SK-N-SH (cell line): ENCODE results near the gene ALOXE3. TPM values are rescaled to one million over a fixed set of nuclear protein-coding genes. Genes with fewer than 3 reads are reported as not detected.
A peak's percentile ranks its signal among the peaks of the same experiment; 100 is the strongest.

ENCODE experiments used
- CTCF ChIA-PET: fragments of 300-600, 350-600 bp; formaldehyde crosslinking; extraction: SDS; loops from one replicate; lab custom pipeline; 2021; lab: Yijun Ruan, JAX
- POLR2A ChIA-PET: fragments of 350-600 bp; sonication (Branson Sonifier 250); formaldehyde crosslinking; extraction: SDS; loops from one replicate; lab custom pipeline; 2020; ENCODE audit warnings: antibody characterized with exemption, inconsistent platforms; lab: Yijun Ruan, JAX
- DNase-seq: peaks from one replicate; pipeline ENCODE4 v3.0.0; 2012
- H2AFZ ChIP-seq: fragments of 200-600 bp; sonication (generic); 2 replicates; pipeline ENCODE4 v1.8.1; 2016; ENCODE audit warnings: antibody characterized with exemption, mild to moderate bottlenecking, low read depth
- H3F3A ChIP-seq: fragments of 200-600 bp; sonication (generic); replicated peaks from 2 replicates; pipeline ENCODE3; 2016; ENCODE audit warnings: antibody characterized with exemption, mild to moderate bottlenecking; ENCODE audit not compliant: insufficient read depth
- H3K27ac ChIP-seq, 2 experiments: fragments of 200-500 bp in 1 of 2; fragments of 200-600 bp in 1 of 2; sonication (Bioruptor generic) in 1 of 2; sonication (generic), shearing (Covaris generic) in 1 of 2; 2 replicates each; pipeline versions ENCODE4 v1.5.1 to v1.6.1; 2014 to 2016; ENCODE audit warnings: low read depth in 2 of 2, inconsistent platforms in 1 of 2, low read length in 1 of 2, mild to moderate bottlenecking in 1 of 2, mixed read lengths in 1 of 2
- H3K27me3 ChIP-seq: fragments of 200-600 bp; sonication (generic), shearing (Covaris generic); 2 replicates; pipeline ENCODE4 v1.6.1; 2016; ENCODE audit warnings: mixed run types; ENCODE audit not compliant: insufficient read depth
- H3K36me3 ChIP-seq, 2 experiments: fragments of 200-500 bp in 1 of 2; fragments of 200-600 bp in 1 of 2; sonication (Bioruptor generic) in 1 of 2; sonication (generic) in 1 of 2; replicated peaks in 1 of 2; 2 replicates each; pipeline versions ENCODE3 to v1.5.1; 2014 to 2016; ENCODE audit warnings: low read length in 1 of 2, mild to moderate bottlenecking in 1 of 2; ENCODE audit not compliant: insufficient read depth in 2 of 2, control insufficient read depth in 1 of 2
- H3K4me1 ChIP-seq, 2 experiments: fragments of 200-500 bp in 1 of 2; fragments of 200-600 bp in 1 of 2; sonication (Bioruptor generic) in 1 of 2; sonication (generic), shearing (Covaris generic) in 1 of 2; 2 replicates each; pipeline versions ENCODE4 v1.5.1 to v1.6.1; 2014 to 2016; ENCODE audit warnings: low read depth in 1 of 2, low read length in 1 of 2, mixed run types in 1 of 2; ENCODE audit not compliant: insufficient read depth in 2 of 2, control insufficient read depth in 1 of 2
- H3K4me2 ChIP-seq: fragments of 200-600 bp; sonication (generic), shearing (Covaris generic); 2 replicates; pipeline ENCODE4 v1.6.1; 2017; ENCODE audit warnings: mixed run types
- H3K4me3 ChIP-seq, 2 experiments: fragments of 200-500 bp in 1 of 2; fragments of 200-600 bp in 1 of 2; sonication (Bioruptor generic) in 1 of 2; sonication (generic), shearing (Covaris generic) in 1 of 2; 2 replicates each; pipeline versions ENCODE4 v1.5.1 to v1.8.1; 2014 to 2016; ENCODE audit warnings: low read depth in 2 of 2, inconsistent platforms in 1 of 2, low read length in 1 of 2, mild to moderate bottlenecking in 1 of 2, mixed read lengths in 1 of 2, moderate library complexity in 1 of 2
- H3K79me2 ChIP-seq: fragments of 200-600 bp; sonication (generic); 2 replicates; pipeline ENCODE4 v1.8.1; 2017; ENCODE audit warnings: mild to moderate bottlenecking; ENCODE audit not compliant: insufficient read depth
- H3K9ac ChIP-seq: fragments of 200-600 bp; sonication (generic); 2 replicates; pipeline ENCODE4 v1.6.1; 2017; ENCODE audit warnings: mixed run types
- H3K9me2 ChIP-seq: fragments of 200-600 bp; sonication (generic); 2 replicates; pipeline ENCODE4 v1.6.1; 2017; ENCODE audit warnings: mixed run types
- H3K9me3 ChIP-seq: fragments of 200-600 bp; sonication (generic); 2 replicates; pipeline ENCODE4 v1.6.1; 2017; ENCODE audit warnings: mixed run types, mild to moderate bottlenecking, moderate library complexity
- H4K20me1 ChIP-seq: fragments of 200-600 bp; sonication (generic); 2 replicates; pipeline ENCODE4 v1.6.1; 2017; ENCODE audit warnings: mild to moderate bottlenecking, mixed run types; ENCODE audit not compliant: insufficient read depth
- CHD2 ChIP-seq: fragments of 150-350 bp; IDR thresholded peaks from 2 replicates; pipeline ENCODE4 v1.6.1; 2018; ENCODE audit warnings: low read length; ENCODE audit not compliant: partially characterized antibody
- JUND ChIP-seq: IDR thresholded peaks from 2 replicates; pipeline ENCODE4 v1.4.0; 2012
- NFIC ChIP-seq: IDR thresholded peaks from 2 replicates; pipeline ENCODE4 v1.4.0; 2012; ENCODE audit warnings: borderline replicate concordance
- POLR2AphosphoS5 ChIP-seq: IDR thresholded peaks from 2 replicates; pipeline ENCODE4 v1.6.1; 2012; ENCODE audit warnings: low read depth, low read length
- RFX5 ChIP-seq: IDR thresholded peaks from 2 replicates; pipeline ENCODE4 v1.6.1; 2012; ENCODE audit warnings: mild to moderate bottlenecking, improper control_type of control experiment, low read length
- SIN3A ChIP-seq: IDR thresholded peaks from 2 replicates; pipeline ENCODE4 v1.6.1; 2012; ENCODE audit warnings: low read depth, mild to moderate bottlenecking, low read length, moderate library complexity, borderline replicate concordance
- SMC3 ChIP-seq: IDR thresholded peaks from 2 replicates; pipeline ENCODE4 v1.6.1; 2012; ENCODE audit warnings: low read depth, low read length, improper control_type of control experiment
- TAF1 ChIP-seq: IDR thresholded peaks from 2 replicates; pipeline ENCODE4 v1.6.1; 2012; ENCODE audit warnings: low read depth, mild to moderate bottlenecking, low read length, moderate library complexity, borderline replicate concordance
- TCF12 ChIP-seq: IDR thresholded peaks from 2 replicates; pipeline ENCODE4 v1.4.0; 2012
- YY1 ChIP-seq: IDR thresholded peaks from 2 replicates; pipeline ENCODE4 v1.4.0; 2012; ENCODE audit warnings: low read depth, mild to moderate bottlenecking
- WGBS: methylation state at CpG from one replicate; pipeline ENCODE4 v1.1.6; 2017; ENCODE audit warnings: low lambda C conversion rate; 5-methylcytosine and 5-hydroxymethylcytosine counted together
- polyA plus RNA-seq, 3 experiments: library from polyadenylated mRNA; depleted of rRNA; stranded (reverse); fragments of >200 nt; gene quantifications; 2 replicates each; pipeline ENCODE4 v1.2.3, GENCODE V29; 2012
- TF ChIP-seq, protein P1 (sequence below): fragments of 150-350 bp; IDR thresholded peaks from 2 replicates; pipeline ENCODE4 v1.6.1; 2017; ENCODE audit warnings: antibody characterized with exemption, low read length, low read depth, borderline replicate concordance
- TF ChIP-seq, protein P2 (sequence below): IDR thresholded peaks from 2 replicates; pipeline ENCODE4 v1.4.0; 2012; ENCODE audit warnings: low read depth
- TF ChIP-seq, protein P3 (sequence below): IDR thresholded peaks from 2 replicates; pipeline ENCODE4 v1.6.1; 2012; ENCODE audit warnings: mild to moderate bottlenecking, low read depth, low read length, moderate library complexity

ALOXE3 gene
- polyA plus RNA-seq, 1 of the 3 experiments (the other 2 are of a cell fraction) = 0.46 TPM

DNA sequence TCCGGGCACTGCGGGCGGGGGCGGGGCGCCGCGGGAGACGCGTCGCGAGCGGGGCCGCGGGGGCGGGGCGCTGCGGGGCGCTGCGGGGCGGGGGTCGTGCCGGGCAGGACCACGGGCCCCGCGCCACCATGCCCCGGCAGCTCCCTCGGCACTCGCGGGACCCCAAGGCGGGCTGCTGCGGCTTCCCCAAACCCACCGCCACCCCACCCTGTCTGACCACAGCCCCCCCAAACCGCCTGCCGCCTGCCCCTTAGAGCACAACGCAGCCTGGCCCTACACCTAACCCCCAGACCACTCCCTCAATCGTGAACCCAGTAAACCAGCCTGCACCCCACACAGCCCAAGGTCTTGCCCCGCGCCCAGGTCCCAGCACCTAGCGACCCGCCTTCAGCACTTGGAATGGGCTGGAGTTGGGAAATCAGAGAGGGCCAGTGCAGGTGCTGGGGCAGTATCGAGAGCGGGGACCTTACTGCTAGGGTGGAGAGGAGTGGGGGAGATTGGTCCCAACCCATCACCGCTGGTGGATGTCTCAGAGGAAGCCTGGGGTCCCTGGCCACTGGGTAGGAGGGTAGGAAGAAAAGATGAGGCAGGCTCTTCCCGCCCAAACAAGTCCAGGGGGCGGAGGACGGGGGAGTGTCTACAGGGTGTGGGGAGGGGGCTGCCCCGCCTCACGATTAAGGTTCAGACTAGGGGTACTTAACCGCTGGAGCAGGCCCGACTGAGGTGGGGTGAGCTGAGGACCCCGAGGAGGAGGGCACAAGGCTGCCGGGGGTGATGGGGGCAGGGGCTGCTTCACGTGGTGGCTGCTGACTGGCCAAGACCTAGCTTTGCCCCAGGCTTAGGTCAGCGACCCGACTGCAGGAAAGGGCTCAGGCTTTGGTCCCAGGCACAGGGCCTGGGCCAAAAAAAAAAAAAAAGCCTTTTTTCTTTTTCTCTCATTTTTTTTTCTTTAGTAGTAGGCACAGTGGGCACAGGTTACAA, 45.0 kb upstream of the ALOXE3 start:
- Histone ChIP-seq H3K9me3 (no peaks in the 10 kb centered on the region), H3K27me3 (no peaks in the 10 kb centered on the region), H3K9me2 (no peaks in the 10 kb centered on the region), H2AFZ (peak overlapping the region; percentile 98), H3K4me2 (peak overlapping the region; percentile 77), H3F3A (peaks cover 41% of the 10 kb centered on the region), H4K20me1 (no peaks in the 10 kb centered on the region), H3K27ac (peak overlapping the region; percentile 66 to 79), H3K36me3 (peaks cover 9 to 23% of the 10 kb centered on the region in 2 experiments), H3K9ac (peak overlapping the region; percentile 100), H3K4me1 (peaks cover 25 to 29% of the 10 kb centered on the region in 2 experiments; a peak in 3 of 4 replicates), H3K79me2 (peaks cover 38% of the 10 kb centered on the region), H3K4me3 (peak overlapping the region; percentile 64 to 88)
- no peak for TF ChIP-seq TCF12
- TF ChIP-seq, protein P1, sequence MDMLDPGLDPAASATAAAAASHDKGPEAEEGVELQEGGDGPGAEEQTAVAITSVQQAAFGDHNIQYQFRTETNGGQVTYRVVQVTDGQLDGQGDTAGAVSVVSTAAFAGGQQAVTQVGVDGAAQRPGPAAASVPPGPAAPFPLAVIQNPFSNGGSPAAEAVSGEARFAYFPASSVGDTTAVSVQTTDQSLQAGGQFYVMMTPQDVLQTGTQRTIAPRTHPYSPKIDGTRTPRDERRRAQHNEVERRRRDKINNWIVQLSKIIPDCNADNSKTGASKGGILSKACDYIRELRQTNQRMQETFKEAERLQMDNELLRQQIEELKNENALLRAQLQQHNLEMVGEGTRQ = no peak
- WGBS = 22% methylated on average over 20 of the region's 55 CpGs
- DNase-seq = peak; percentile 93
- CTCF ChIA-PET = interaction anchor here (0.6 to 9.4 kb wide), 6 partner anchors 10 to 69 kb away, joined by 3 to 98 read pairs (median 6); partner anchors contain the start of gene HES7
- POLR2A ChIA-PET = interaction anchor here (0.7 to 1.8 kb wide), 4 partner anchors 10 to 41 kb away, joined by 3 to 36 read pairs (median 4); no protein-coding TSS in a partner anchor

DNA sequence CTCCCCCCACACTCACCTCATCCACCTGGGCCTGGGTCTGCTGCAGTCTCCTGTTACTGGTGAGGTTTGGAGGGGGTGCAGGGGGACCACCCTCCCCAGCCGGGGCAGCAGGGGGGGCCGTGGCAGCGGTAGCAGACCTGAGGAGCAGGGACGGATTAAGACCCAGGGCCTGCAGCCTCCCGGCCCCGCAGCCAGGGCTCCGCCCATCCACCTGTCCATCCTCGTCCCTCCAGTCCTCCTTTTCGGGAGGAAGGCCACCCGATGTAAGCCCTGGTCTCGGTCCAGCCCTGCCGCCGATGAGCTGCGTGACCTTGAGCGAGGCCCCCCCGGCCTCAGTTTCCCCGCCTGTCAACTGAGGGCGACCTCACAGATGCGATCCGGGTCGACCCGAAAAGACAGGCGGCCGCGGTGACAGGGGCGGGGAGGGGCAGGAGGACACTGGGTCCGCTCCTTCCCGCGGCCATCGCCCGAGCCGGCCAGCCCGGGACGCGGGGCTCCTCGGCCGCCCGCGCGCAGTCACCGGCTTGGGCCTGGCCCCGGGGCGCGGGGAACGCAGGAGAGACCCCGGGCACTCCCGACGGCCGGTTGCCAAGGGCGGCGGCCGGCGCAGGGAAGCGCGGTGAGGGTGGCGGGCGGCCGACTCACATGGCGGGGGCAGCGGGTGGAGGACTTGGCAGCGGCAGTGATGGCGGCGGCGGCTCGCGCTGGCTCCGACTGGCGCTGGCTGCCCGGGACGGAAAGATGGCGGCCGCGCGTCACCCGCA, 44.1 kb upstream of the ALOXE3 start, which contains the start of gene VAMP2:
VAMP2 (minus strand) TSS at position 716 of the 764 bp plus-strand sequence; CDS start at position 647, 69 bp downstream.
- Histone ChIP-seq H3K9ac (peak within 1 kb of the TSS; percentile 100), H3K36me3 (peaks cover 15 to 23% of the 10 kb centered on the region in 2 experiments), H4K20me1 (no peaks in the 10 kb centered on the region), H3K4me1 (peaks cover 25 to 29% of the 10 kb centered on the region in 2 experiments; a peak in 3 of 4 replicates), H3F3A (peaks cover 45% of the 10 kb centered on the region), H3K9me2 (no peaks in the 10 kb centered on the region), H3K27me3 (no peaks in the 10 kb centered on the region), H3K9me3 (no peaks in the 10 kb centered on the region), H3K27ac (peak within 1 kb of the TSS; percentile 73 to 79), H3K4me2 (peak within 1 kb of the TSS; percentile 99), H3K4me3 (peak within 1 kb of the TSS; percentile 88 to 92), H3K79me2 (peaks cover 38% of the 10 kb centered on the region), H2AFZ (peak within 1 kb of the TSS; percentile 98)
- TF ChIP-seq RFX5 = no peak
- no peak for TF ChIP-seq SMC3
- peak; percentile 66 for TF ChIP-seq TAF1
- TF ChIP-seq, protein P2, sequence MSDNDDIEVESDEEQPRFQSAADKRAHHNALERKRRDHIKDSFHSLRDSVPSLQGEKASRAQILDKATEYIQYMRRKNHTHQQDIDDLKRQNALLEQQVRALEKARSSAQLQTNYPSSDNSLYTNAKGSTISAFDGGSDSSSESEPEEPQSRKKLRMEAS = peak; percentile 11; the same call in 1 of the 2 replicates
- TF ChIP-seq JUND = no peak
- TF ChIP-seq, protein P3, sequence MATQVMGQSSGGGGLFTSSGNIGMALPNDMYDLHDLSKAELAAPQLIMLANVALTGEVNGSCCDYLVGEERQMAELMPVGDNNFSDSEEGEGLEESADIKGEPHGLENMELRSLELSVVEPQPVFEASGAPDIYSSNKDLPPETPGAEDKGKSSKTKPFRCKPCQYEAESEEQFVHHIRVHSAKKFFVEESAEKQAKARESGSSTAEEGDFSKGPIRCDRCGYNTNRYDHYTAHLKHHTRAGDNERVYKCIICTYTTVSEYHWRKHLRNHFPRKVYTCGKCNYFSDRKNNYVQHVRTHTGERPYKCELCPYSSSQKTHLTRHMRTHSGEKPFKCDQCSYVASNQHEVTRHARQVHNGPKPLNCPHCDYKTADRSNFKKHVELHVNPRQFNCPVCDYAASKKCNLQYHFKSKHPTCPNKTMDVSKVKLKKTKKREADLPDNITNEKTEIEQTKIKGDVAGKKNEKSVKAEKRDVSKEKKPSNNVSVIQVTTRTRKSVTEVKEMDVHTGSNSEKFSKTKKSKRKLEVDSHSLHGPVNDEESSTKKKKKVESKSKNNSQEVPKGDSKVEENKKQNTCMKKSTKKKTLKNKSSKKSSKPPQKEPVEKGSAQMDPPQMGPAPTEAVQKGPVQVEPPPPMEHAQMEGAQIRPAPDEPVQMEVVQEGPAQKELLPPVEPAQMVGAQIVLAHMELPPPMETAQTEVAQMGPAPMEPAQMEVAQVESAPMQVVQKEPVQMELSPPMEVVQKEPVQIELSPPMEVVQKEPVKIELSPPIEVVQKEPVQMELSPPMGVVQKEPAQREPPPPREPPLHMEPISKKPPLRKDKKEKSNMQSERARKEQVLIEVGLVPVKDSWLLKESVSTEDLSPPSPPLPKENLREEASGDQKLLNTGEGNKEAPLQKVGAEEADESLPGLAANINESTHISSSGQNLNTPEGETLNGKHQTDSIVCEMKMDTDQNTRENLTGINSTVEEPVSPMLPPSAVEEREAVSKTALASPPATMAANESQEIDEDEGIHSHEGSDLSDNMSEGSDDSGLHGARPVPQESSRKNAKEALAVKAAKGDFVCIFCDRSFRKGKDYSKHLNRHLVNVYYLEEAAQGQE = peak; percentile 56; the same call in 1 of the 2 replicates
- TF ChIP-seq POLR2AphosphoS5 = peak; percentile 62; the same call in 1 of the 2 replicates
- TF ChIP-seq NFIC = peak; percentile 21; the same call in 1 of the 2 replicates
- peak; percentile 56; the same call in 1 of the 2 replicates for TF ChIP-seq SIN3A
- no peak for TF ChIP-seq CHD2
- TF ChIP-seq YY1 = peak; percentile 88
- ChIA-PET POLR2A (interaction anchor here (0.7 to 1.4 kb wide), 2 partner anchors 11 to 40 kb away, joined by 3 to 5 read pairs; no protein-coding TSS in a partner anchor), CTCF (interaction anchor here (0.6 to 9.4 kb wide), 3 partner anchors 25 to 68 kb away, joined by 3 to 98 read pairs (median 7); no protein-coding TSS in a partner anchor)
- peak; percentile 54 for DNase-seq
- 1% methylated on average over 16 of the region's 75 CpGs for WGBS
